ENCODE measurements around the gene CHCHD3.
A peak's percentile ranks its signal among the peaks of the same experiment; 100 is the strongest.
"Not testable (repeated sequence)": the region's sequence is repeated elsewhere in the genome, so short reads cannot be mapped to it uniquely, and the experiment has no call there.

The CHCHD3 gene

GRCh38 chr7:132898641-132899175 lies 183.2 kb downstream of the CHCHD3 start:
- not testable (repeated sequence) for DNase-seq

GRCh38 chr7:132897093-132897687 lies 184.7 kb downstream of the CHCHD3 start:
- no peak for DNase-seq

GRCh38 chr7:132895231-132895630 lies 186.7 kb downstream of the CHCHD3 start:
- DNase-seq: no peak

GRCh38 chr7:132893560-132893959 lies 188.3 kb downstream of the CHCHD3 start:
- no peak for DNase-seq

GRCh38 chr7:132892744-132893143 lies 189.1 kb downstream of the CHCHD3 start:
- DNase-seq: not testable (repeated sequence)

GRCh38 chr7:132891554-132891953 lies 190.3 kb downstream of the CHCHD3 start:
- no peak for DNase-seq

- DNase-seq: no peak
Observed at GRCh38 chr7:132882714-132883428, 199.0 kb downstream of the CHCHD3 start.

GRCh38 chr7:132881317-132881716 lies 200.6 kb downstream of the CHCHD3 start:
- no peak for DNase-seq

GRCh38 chr7:132879579-132879978 lies 202.3 kb downstream of the CHCHD3 start:
- DNase-seq: no peak

- DNase-seq: no peak
Observed at GRCh38 chr7:132878204-132878919, 203.5 kb downstream of the CHCHD3 start.

GRCh38 chr7:132877573-132877972 lies 204.3 kb downstream of the CHCHD3 start:
- DNase-seq: no peak

- DNase-seq: no peak
Observed at GRCh38 chr7:132876576-132876975, 205.3 kb downstream of the CHCHD3 start.

GRCh38 chr7:132872034-132872433 lies 209.9 kb downstream of the CHCHD3 start:
- DNase-seq: no peak

- DNase-seq: no peak
Observed at GRCh38 chr7:132871419-132871818, 210.5 kb downstream of the CHCHD3 start.

GRCh38 chr7:132869166-132869861 lies 212.6 kb downstream of the CHCHD3 start:
- peak in 2 of 4 experiments; percentile 16 to 30 for DNase-seq

- no peak for DNase-seq
Observed at GRCh38 chr7:132866551-132866950, 215.3 kb downstream of the CHCHD3 start.

- DNase-seq: no peak
Observed at GRCh38 chr7:132866144-132866531, 215.8 kb downstream of the CHCHD3 start.

- peak in 1 of 4 experiments; percentile 2 for DNase-seq
Observed at GRCh38 chr7:132865366-132866143, 216.3 kb downstream of the CHCHD3 start.

GRCh38 chr7:132861940-132862554 lies 219.8 kb downstream of the CHCHD3 start:
- DNase-seq: no peak

- DNase-seq: no peak
Observed at GRCh38 chr7:132861424-132861823, 220.5 kb downstream of the CHCHD3 start.

GRCh38 chr7:132859199-132859598 lies 222.7 kb downstream of the CHCHD3 start:
- DNase-seq: no peak

- DNase-seq: no peak
Observed at GRCh38 chr7:132858760-132859159, 223.1 kb downstream of the CHCHD3 start.

All from suppressor macrophage (primary cell).